ENCODE data around the gene SELPLG.

GRCh38 chr12:108630481-108631207 is 3.0 kb downstream of the SELPLG start:
- TF ChIP-seq CTCF (IDR thresholded peaks at IDR 0.05) (no peak), POLR2A (IDR thresholded peaks at IDR 0.05) (no peak)
